ES-I3 (cell line): ENCODE data around the gene OR51E2.

Source experiments
- H3K36me3 ChIP-seq: 2 replicates; pipeline ENCODE4 v1.6.1; 2013; ENCODE audit warnings: mild to moderate bottlenecking, low read length, control low read depth, moderate library complexity; ENCODE audit not compliant: insufficient read depth
- H3K4me1 ChIP-seq: 2 replicates; pipeline ENCODE4 v1.6.1; 2013; ENCODE audit warnings: mild to moderate bottlenecking, control low read depth, low read length; ENCODE audit not compliant: insufficient read depth
- H3K9ac ChIP-seq: 2 replicates; pipeline ENCODE4 v1.6.1; 2013; ENCODE audit warnings: low read depth, mild to moderate bottlenecking, low read length, moderate library complexity
- H3K9me3 ChIP-seq: 2 replicates; pipeline ENCODE4 v1.6.1; 2013; ENCODE audit warnings: mild to moderate bottlenecking, low read length, moderate library complexity; ENCODE audit not compliant: control insufficient read depth, insufficient read depth

OR51E2 gene

GRCh38 chr11:4682623-4683419, 14.8 kb downstream of the OR51E2 start:
- H3K9me3 ChIP-seq, result no peaks in the 10 kb centered on the region
- no peaks in the 10 kb centered on the region for H3K4me1 ChIP-seq
- no peaks in the 10 kb centered on the region for H3K36me3 ChIP-seq
- no peak overlapping the region for H3K9ac ChIP-seq

GRCh38 chr11:4680341-4680740, 17.3 kb downstream of the OR51E2 start:
- Histone ChIP-seq H3K9ac (no peak overlapping the region), H3K36me3 (no peaks in the 10 kb centered on the region), H3K9me3 (no peaks in the 10 kb centered on the region), H3K4me1 (no peaks in the 10 kb centered on the region)

DNA sequence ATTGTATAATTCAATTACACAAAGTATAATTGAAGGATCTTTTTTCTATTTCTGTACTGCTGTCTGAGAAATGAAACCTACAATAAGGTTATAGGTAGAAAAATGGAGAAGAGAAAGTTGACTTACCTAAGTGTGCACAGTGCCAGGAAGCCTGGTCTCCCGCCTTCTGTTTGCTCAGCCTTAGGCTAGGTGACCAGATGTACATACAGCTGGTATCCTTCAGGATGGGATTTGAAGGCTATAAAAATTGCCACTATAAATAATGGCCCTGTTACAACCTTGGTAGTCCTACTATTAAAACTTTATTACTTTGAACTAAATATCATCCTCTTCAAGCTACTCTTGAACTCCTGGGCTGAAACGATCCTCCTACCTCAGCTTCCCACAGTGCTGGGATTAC, 19.7 kb downstream of the OR51E2 start:
- Histone ChIP-seq H3K9ac (no peak overlapping the region), H3K4me1 (no peaks in the 10 kb centered on the region), H3K36me3 (no peaks in the 10 kb centered on the region)

DNA sequence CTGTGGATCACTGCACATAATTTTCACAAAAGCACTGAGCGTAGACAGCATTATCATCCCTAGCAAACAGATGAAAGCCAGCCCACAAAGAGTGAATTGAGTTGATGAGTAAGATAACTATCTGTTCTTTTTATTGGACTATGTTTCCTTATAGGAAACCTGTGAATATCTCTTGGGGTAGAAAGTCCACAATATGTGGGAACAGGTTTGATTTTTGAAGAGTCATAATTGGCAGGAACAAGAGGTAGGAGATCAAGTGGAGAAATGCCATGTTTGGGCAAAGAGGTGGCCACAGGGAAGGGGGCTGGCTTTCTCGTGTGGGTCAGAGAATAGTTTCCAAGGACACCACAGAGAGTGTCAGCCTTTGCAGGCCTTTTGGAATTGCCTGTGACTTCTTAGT, 23.9 kb downstream of the OR51E2 start:
- no peaks in the 10 kb centered on the region for H3K9me3 ChIP-seq
- H3K36me3 ChIP-seq, result no peaks in the 10 kb centered on the region
- no peaks in the 10 kb centered on the region for H3K4me1 ChIP-seq
- no peak overlapping the region for H3K9ac ChIP-seq

More for the DNA sequence above, 19.7 kb downstream of the OR51E2 start:
- no peaks in the 10 kb centered on the region for H3K9me3 ChIP-seq

DNA sequence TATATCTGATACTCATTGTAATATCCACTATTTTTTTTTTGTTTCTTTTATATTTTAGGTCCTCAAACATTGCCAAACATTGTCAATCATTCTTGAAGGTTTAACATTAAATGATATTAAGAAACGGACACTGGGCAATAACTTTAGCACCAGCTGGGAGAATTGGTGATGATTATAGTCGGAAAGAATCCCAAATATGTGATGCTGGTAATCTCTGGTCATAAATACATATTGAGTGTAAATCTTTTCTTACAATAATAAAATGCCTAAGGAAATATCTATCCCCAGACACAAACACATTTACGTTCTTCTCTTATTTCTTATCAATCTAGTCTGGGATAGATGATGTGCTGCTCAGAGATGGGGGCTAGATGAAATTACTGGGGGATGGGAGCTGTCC, 25.2 kb downstream of the OR51E2 start:
- Histone ChIP-seq H3K9me3 (no peaks in the 10 kb centered on the region), H3K9ac (no peak overlapping the region), H3K36me3 (no peaks in the 10 kb centered on the region), H3K4me1 (no peaks in the 10 kb centered on the region)

DNA sequence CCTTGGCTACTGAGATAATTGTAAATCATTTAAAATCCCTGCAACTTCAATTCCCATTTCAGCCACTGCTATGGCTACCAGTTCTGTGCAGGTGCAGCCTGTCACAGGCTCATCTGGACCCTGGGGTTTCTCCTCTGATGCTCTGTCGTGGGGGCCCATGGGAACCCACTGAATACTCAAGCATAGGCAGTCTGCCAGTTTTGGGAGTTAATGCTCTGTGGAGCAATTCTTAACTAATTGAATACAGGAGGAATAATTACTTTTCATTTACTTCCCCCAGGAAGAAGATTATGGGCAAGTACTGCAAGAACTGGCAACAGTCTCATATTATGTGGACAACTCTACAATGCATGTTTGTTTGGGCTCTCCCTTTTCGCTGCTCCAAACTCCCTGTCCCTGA, 25.9 kb downstream of the OR51E2 start:
- Histone ChIP-seq H3K36me3 (no peaks in the 10 kb centered on the region), H3K9me3 (no peaks in the 10 kb centered on the region), H3K9ac (no peak overlapping the region), H3K4me1 (no peaks in the 10 kb centered on the region)

DNA sequence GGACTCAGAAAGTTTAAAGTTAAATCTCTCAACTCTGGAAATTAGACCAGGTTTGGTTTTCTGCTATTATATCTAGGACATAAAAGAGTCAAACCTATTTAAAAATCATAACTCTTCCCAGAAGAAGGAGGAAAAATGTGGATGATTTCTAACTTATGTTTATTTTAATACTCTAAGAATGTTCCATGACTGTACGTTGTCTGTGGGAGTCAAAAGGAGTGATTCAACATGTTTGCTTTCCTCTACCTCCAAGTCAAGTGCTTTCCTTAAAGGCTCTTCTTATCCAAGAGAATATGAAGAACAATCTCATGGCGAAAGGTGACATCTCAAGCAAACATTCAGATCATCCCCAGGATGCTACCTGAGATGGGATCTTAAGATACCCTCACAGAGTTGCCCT, 32.2 kb downstream of the OR51E2 start:
- H3K4me1 ChIP-seq, result no peaks in the 10 kb centered on the region
- no peaks in the 10 kb centered on the region for H3K36me3 ChIP-seq
- no peak overlapping the region for H3K9ac ChIP-seq
- no peaks in the 10 kb centered on the region for H3K9me3 ChIP-seq

DNA sequence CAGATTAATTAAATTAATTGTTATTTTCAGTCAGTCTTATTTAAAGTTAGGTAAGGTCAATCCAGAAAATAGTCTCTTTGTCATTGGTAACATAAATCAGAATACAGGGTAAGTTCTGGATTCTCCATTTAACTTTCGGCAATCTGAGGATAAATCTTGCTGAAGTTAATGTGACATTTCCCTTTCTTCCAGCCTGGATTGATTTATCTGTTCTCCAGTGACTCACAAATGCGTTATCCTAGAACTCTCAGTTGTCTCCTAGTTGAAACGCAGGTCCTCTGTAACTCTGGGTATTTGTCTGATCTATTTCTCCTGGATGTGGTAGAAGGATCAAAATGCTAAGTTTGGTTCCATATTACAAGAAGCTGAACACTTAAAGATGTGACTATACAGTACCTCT, 32.9 kb downstream of the OR51E2 start:
- no peak overlapping the region for H3K9ac ChIP-seq
- no peaks in the 10 kb centered on the region for H3K9me3 ChIP-seq
- no peaks in the 10 kb centered on the region for H3K4me1 ChIP-seq
- H3K36me3 ChIP-seq, result no peaks in the 10 kb centered on the region

DNA sequence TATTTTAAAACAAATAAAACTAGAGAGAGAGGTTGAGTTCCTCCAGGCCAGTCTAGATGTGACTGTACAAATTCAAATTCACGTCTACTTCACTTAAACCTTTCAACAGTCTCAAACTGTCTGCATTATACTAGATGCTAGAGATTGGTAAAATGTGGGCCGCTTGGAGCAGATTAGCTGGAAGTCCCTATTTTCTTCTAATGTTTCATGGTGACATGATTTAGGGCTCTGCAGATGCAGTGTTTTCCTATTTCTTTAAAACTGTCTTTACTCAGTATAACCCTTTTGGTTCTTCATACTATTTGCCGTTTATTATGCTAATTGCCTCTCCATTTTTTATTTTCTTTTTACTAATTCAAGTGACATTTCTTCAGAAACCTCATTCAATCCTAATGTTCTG, 33.5 kb downstream of the OR51E2 start:
- Histone ChIP-seq H3K9me3 (no peaks in the 10 kb centered on the region), H3K4me1 (no peaks in the 10 kb centered on the region), H3K36me3 (no peaks in the 10 kb centered on the region), H3K9ac (no peak overlapping the region)

DNA sequence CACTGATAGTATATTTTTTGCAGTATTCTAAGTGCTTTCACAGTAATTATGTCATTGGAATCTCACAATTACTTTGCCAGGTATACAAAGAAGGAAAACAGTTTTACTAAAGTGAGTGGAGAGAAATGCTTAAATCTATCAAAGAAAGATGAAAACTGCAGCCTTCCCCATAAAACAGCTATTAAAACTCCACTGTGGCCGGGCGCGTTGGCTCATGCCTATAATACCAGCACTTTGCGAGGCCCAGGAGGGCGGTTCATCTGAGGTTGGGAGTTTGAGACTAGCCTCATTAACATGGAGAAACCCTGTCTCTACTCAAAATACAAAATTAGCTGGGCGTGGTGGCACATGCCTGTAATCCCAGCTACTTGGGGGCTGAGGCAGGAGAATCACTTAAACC, 34.8 kb downstream of the OR51E2 start:
- Histone ChIP-seq H3K36me3 (no peaks in the 10 kb centered on the region), H3K9me3 (no peaks in the 10 kb centered on the region), H3K4me1 (no peaks in the 10 kb centered on the region), H3K9ac (no peak overlapping the region)

GRCh38 chr11:4658629-4659445, 38.8 kb downstream of the OR51E2 start:
- Histone ChIP-seq H3K4me1 (no peaks in the 10 kb centered on the region), H3K36me3 (no peaks in the 10 kb centered on the region), H3K9me3 (no peaks in the 10 kb centered on the region), H3K9ac (no peak overlapping the region)

GRCh38 chr11:4654635-4655369, 42.9 kb downstream of the OR51E2 start:
- H3K4me1 ChIP-seq, result no peaks in the 10 kb centered on the region
- H3K9ac ChIP-seq, result no peak overlapping the region
- H3K9me3 ChIP-seq, result no peaks in the 10 kb centered on the region
- no peaks in the 10 kb centered on the region for H3K36me3 ChIP-seq

DNA sequence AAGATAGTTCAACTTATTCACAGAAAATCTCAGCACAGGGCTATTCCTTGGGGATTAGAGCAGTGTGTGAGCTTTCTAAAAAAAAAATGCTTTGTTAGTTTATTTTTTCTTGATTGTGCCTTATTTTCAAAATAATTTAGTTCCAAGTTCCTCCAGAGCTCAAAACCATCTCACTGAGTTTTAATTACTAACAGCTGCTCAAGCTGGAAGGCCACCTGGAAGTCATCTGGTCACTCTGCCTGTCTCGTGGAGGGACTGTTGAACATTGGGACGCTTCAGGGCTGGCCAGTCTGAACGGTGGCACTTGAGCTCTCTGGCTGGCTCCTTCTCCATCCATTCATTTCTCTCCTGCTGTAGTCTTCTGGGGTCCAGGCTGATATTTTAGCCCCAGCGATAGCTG, 49.9 kb downstream of the OR51E2 start:
- no peaks in the 10 kb centered on the region for H3K4me1 ChIP-seq
- H3K9me3 ChIP-seq, result no peaks in the 10 kb centered on the region
- H3K36me3 ChIP-seq, result no peaks in the 10 kb centered on the region
- no peak overlapping the region for H3K9ac ChIP-seq

DNA sequence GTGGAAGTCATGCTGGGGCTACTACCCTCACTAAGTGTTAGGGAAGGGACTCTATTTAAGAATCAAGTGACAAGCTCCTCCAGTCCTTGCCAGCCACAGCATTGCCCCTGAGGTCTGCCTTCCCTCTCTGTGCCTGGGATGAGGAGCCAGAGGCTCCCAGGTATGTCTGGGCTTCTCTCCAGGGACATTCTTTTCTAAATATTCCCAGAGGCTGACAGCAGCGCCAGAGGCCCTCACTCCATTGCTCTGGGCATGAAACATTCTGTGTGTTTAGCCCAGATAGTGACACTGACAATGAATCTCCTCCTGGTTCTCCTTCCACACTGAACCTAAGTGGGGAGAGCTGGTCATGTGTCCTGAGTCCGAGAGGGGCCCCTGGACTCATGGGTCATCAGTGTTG, 51.7 kb downstream of the OR51E2 start:
- Histone ChIP-seq H3K9ac (no peak overlapping the region), H3K36me3 (no peaks in the 10 kb centered on the region), H3K9me3 (no peaks in the 10 kb centered on the region), H3K4me1 (no peaks in the 10 kb centered on the region; the same call in 1 of the 2 replicates)
